BLaER1 treated with 17β-estradiol and CSF1 and Interleukin-3, amounts not matched to agents 10 nM and 100 nM (cell line): ENCODE results near the gene LTV1.
"Not testable (repeated sequence)": the region's sequence is repeated elsewhere in the genome, so short reads cannot be mapped to it uniquely, and the experiment has no call there.

Experiments
- H3K27ac ChIP-seq, 11 experiments: shearing (Covaris generic); formaldehyde crosslinking; 2 replicates each; pipeline ENCODE4 v1.8.1; 2022
- H3K27me3 ChIP-seq, 11 experiments: shearing (Covaris generic); formaldehyde crosslinking; 2 replicates each; pipeline ENCODE4 v1.8.1; 2022
- H3K36me3 ChIP-seq, 11 experiments: shearing (Covaris generic); formaldehyde crosslinking; 2 replicates each; pipeline ENCODE4 v1.8.1; 2022
- H3K4me1 ChIP-seq, 10 experiments: shearing (Covaris generic); formaldehyde crosslinking; 2 replicates each; pipeline ENCODE4 v1.8.1; 2022
- H3K4me2 ChIP-seq, 11 experiments: shearing (Covaris generic); formaldehyde crosslinking; 2 replicates each; pipeline ENCODE4 v1.8.1; 2022
- H3K4me3 ChIP-seq, 10 experiments: shearing (Covaris generic); formaldehyde crosslinking; 2 replicates each; pipeline ENCODE4 v1.8.1; 2022
- H3K9ac ChIP-seq, 11 experiments: shearing (Covaris generic); formaldehyde crosslinking; 2 replicates each; pipeline ENCODE4 v1.8.1; 2022
- H3K9me3 ChIP-seq, 11 experiments: shearing (Covaris generic); formaldehyde crosslinking; replicated peaks in 1 of 11; 2 replicates each; pipeline ENCODE4 v1.8.1; 2022
- H4K20me1 ChIP-seq, 11 experiments: shearing (Covaris generic); formaldehyde crosslinking; 2 replicates each; pipeline ENCODE4 v1.8.1; 2022
- Cebpa-rat ChIP-seq, 11 experiments: shearing (Covaris generic); IDR thresholded peaks; 2 replicates each; pipeline ENCODE4 v1.8.1; 2022

LTV1 gene

GRCh38 chr6:143838395-143838794 is 4.7 kb upstream of the LTV1 start:
- H4K20me1 ChIP-seq = no peaks in the 10 kb centered on the region
- no peak overlapping the region for H3K4me2 ChIP-seq
- peaks cover 0 to 7% (median 4%) of the 10 kb centered on the region in 10 experiments; a peak in 4 of 20 replicates for H3K4me1 ChIP-seq
- H3K27me3 ChIP-seq = no peaks in the 10 kb centered on the region
- no peak for TF ChIP-seq Cebpa-rat (IDR thresholded peaks at IDR 0.05)
- H3K9ac ChIP-seq = no peak overlapping the region
- no peak overlapping the region for H3K4me3 ChIP-seq
- no peaks in the 10 kb centered on the region for H3K9me3 ChIP-seq
- H3K36me3 ChIP-seq = no peaks in the 10 kb centered on the region
- H3K27ac ChIP-seq = no peak overlapping the region

GRCh38 chr6:143839196-143839595 is 3.9 kb upstream of the LTV1 start:
- H3K4me1 ChIP-seq = peaks cover 3 to 10% (median 8%) of the 10 kb centered on the region in 10 experiments; a peak in 18 of 20 replicates
- no peak overlapping the region for H3K9ac ChIP-seq
- H3K27ac ChIP-seq = no peak overlapping the region
- no peak overlapping the region for H3K4me3 ChIP-seq
- no peak for TF ChIP-seq Cebpa-rat (IDR thresholded peaks at IDR 0.05)
- peaks cover 0 to 1% (median 0%) of the 10 kb centered on the region in 11 experiments; a peak in 3 of 22 replicates for H3K36me3 ChIP-seq
- peaks cover 0 to under 1% (median 0%) of the 10 kb centered on the region in 11 experiments; a peak in 1 of 22 replicates for H4K20me1 ChIP-seq
- no peaks in the 10 kb centered on the region for H3K9me3 ChIP-seq
- no peaks in the 10 kb centered on the region for H3K27me3 ChIP-seq
- no peak overlapping the region for H3K4me2 ChIP-seq

- H3K4me1 ChIP-seq = peaks cover 10 to 22% (median 18%) of the 10 kb centered on the region in 10 experiments; a peak in 19 of 20 replicates
- H3K27ac ChIP-seq = no peak overlapping the region
- peaks cover 13 to 16% (median 15%) of the 10 kb centered on the region in 11 experiments for H3K36me3 ChIP-seq
- no peak overlapping the region for H3K4me2 ChIP-seq
- H3K9ac ChIP-seq = no peak overlapping the region
- no peak for TF ChIP-seq Cebpa-rat (IDR thresholded peaks at IDR 0.05)
- H3K27me3 ChIP-seq = no peaks in the 10 kb centered on the region
- H3K4me3 ChIP-seq = no peak overlapping the region
- H3K9me3 ChIP-seq = no peaks in the 10 kb centered on the region
- peaks cover 0 to 16% (median 0%) of the 10 kb centered on the region in 11 experiments; a peak in 5 of 22 replicates for H4K20me1 ChIP-seq
These were observed 2.4 kb upstream of the LTV1 start for GRCh38 chr6:143840595-143841265.

- Histone ChIP-seq H4K20me1 (peaks cover 0 to 33% (median 5%) of the 10 kb centered on the region in 11 experiments; a peak in 6 of 22 replicates), H3K27me3 (no peaks in the 10 kb centered on the region), H3K4me1 (peaks cover 10 to 22% (median 18%) of the 10 kb centered on the region in 10 experiments; a peak in 19 of 20 replicates), H3K4me2 (peak overlapping the region; percentile 78 to 97 (median 89)), H3K9me3 (no peaks in the 10 kb centered on the region), H3K36me3 (peaks cover 31 to 34% (median 32%) of the 10 kb centered on the region in 11 experiments), H3K4me3 (peak overlapping the region; percentile 77 to 92 (median 80)), H3K27ac (peak overlapping the region; percentile 86 to 98 (median 95)), H3K9ac (peak overlapping the region; percentile 84 to 96 (median 94))
- no peak for TF ChIP-seq Cebpa-rat (IDR thresholded peaks at IDR 0.05)
These were observed 657 bp upstream of the LTV1 start for GRCh38 chr6:143842461-143842901.

- H3K27me3 ChIP-seq = no peaks in the 10 kb centered on the region
- H3K4me2 ChIP-seq = peak overlapping the region; percentile 78 to 97 (median 90)
- H3K4me1 ChIP-seq = peaks cover 10 to 22% (median 18%) of the 10 kb centered on the region in 10 experiments; a peak in 19 of 20 replicates
- peak overlapping the region; percentile 86 to 98 (median 95) for H3K27ac ChIP-seq
- peak overlapping the region; percentile 77 to 92 (median 80) for H3K4me3 ChIP-seq
- TF ChIP-seq Cebpa-rat (IDR thresholded peaks at IDR 0.05) = no peak
- peaks cover 42 to 46% (median 44%) of the 10 kb centered on the region in 11 experiments for H3K36me3 ChIP-seq
- peak overlapping the region; percentile 84 to 96 (median 94) for H3K9ac ChIP-seq
- H3K9me3 ChIP-seq = no peaks in the 10 kb centered on the region
- peaks cover 0 to 44% (median 9%) of the 10 kb centered on the region in 11 experiments; a peak in 12 of 22 replicates for H4K20me1 ChIP-seq
These were observed 500 bp downstream of the LTV1 start for GRCh38 chr6:143843677-143843999.

GRCh38 chr6:143844006-143844405 is 868 bp downstream of the LTV1 start:
- H3K36me3 ChIP-seq = peaks cover 46 to 49% (median 47%) of the 10 kb centered on the region in 11 experiments

GRCh38 chr6:143845033-143845432 is 1.9 kb downstream of the LTV1 start:
- Histone ChIP-seq H3K9ac (peak overlapping the region in 3 of 11 experiments; percentile 20 to 96 (median 92); a peak in 2 of 22 replicates), H3K9me3 (peaks cover 0 to 5% (median 0%) of the 10 kb centered on the region in 11 experiments; a peak in 4 of 22 replicates), H3K4me1 (peaks cover 10 to 22% (median 18%) of the 10 kb centered on the region in 10 experiments; a peak in 19 of 20 replicates), H3K4me3 (peak overlapping the region in 4 of 10 experiments; percentile 78 to 92 (median 86); a peak in 5 of 20 replicates), H3K36me3 (peaks cover 56 to 60% (median 58%) of the 10 kb centered on the region in 11 experiments), H3K27me3 (no peaks in the 10 kb centered on the region), H4K20me1 (peaks cover 0 to 57% (median 13%) of the 10 kb centered on the region in 11 experiments; a peak in 12 of 22 replicates), H3K4me2 (peak overlapping the region in 10 of 11 experiments; percentile 78 to 97 (median 90); a peak in 16 of 22 replicates), H3K27ac (no peak overlapping the region)
- TF ChIP-seq Cebpa-rat (IDR thresholded peaks at IDR 0.05) = peak in 1 of 11 experiments; percentile 8; a peak in 1 of 22 replicates

More at GRCh38 chr6:143844006-143844405, 868 bp downstream of the LTV1 start:
- H3K27ac ChIP-seq = peak overlapping the region; percentile 86 to 98 (median 95)
- H3K4me3 ChIP-seq = peak overlapping the region; percentile 77 to 92 (median 80)
- no peaks in the 10 kb centered on the region for H3K27me3 ChIP-seq
- no peaks in the 10 kb centered on the region for H3K9me3 ChIP-seq
- peaks cover 0 to 47% (median 11%) of the 10 kb centered on the region in 11 experiments; a peak in 12 of 22 replicates for H4K20me1 ChIP-seq
- TF ChIP-seq Cebpa-rat (IDR thresholded peaks at IDR 0.05) = no peak
- peak overlapping the region; percentile 84 to 96 (median 94) for H3K9ac ChIP-seq
- peaks cover 10 to 22% (median 18%) of the 10 kb centered on the region in 10 experiments; a peak in 19 of 20 replicates for H3K4me1 ChIP-seq
- H3K4me2 ChIP-seq = peak overlapping the region; percentile 78 to 97 (median 90)

GRCh38 chr6:143851706-143852105 is 8.6 kb downstream of the LTV1 start:
- not testable (repeated sequence) for H3K4me2 ChIP-seq, H3K4me1 ChIP-seq, H3K27ac ChIP-seq, H3K27me3 ChIP-seq, H3K4me3 ChIP-seq, H3K9ac ChIP-seq
- peaks cover 87 to 100% (median 98%) of the 10 kb centered on the region in 11 experiments for H3K36me3 ChIP-seq
- peaks cover 26 to 48% (median 38%) of the 10 kb centered on the region in 11 experiments for H3K9me3 ChIP-seq
- peaks cover 0 to 94% (median 28%) of the 10 kb centered on the region in 11 experiments; a peak in 13 of 22 replicates for H4K20me1 ChIP-seq

GRCh38 chr6:143855057-143855456 is 11.9 kb downstream of the LTV1 start:
- not testable (repeated sequence) for H3K27me3 ChIP-seq, H3K4me2 ChIP-seq, H3K4me1 ChIP-seq, H3K27ac ChIP-seq, H3K9ac ChIP-seq, H3K4me3 ChIP-seq
- Histone ChIP-seq H4K20me1 (peaks cover 0 to 95% (median 26%) of the 10 kb centered on the region in 11 experiments; a peak in 13 of 22 replicates), H3K9me3 (peaks cover 26 to 44% (median 38%) of the 10 kb centered on the region in 11 experiments), H3K36me3 (peaks cover 87 to 100% (median 98%) of the 10 kb centered on the region in 11 experiments)

- H3K4me1 ChIP-seq, H3K4me3 ChIP-seq, H3K27me3 ChIP-seq, H3K9ac ChIP-seq, H3K4me2 ChIP-seq, H3K27ac ChIP-seq: not testable (repeated sequence)
- peaks cover 13 to 31% (median 24%) of the 10 kb centered on the region in 11 experiments for H3K9me3 ChIP-seq
- H4K20me1 ChIP-seq = peaks cover 0 to 92% (median 26%) of the 10 kb centered on the region in 11 experiments; a peak in 13 of 22 replicates
- peaks cover 87 to 100% (median 98%) of the 10 kb centered on the region in 11 experiments for H3K36me3 ChIP-seq
These were observed 13.6 kb downstream of the LTV1 start for GRCh38 chr6:143856762-143857161.
